ENCODE results near the gene KRTAP2-3. TPM values are rescaled to one million over a fixed set of nuclear protein-coding genes. Genes with fewer than 3 reads are reported as not detected.
"Not testable (repeated sequence)": the region's sequence is repeated elsewhere in the genome, so short reads cannot be mapped to it uniquely, and the experiment has no call there.

Gene KRTAP2-3
- total and polyA plus RNA-seq, 2 experiments from 2014 or later = not detected

GRCh38 chr17:41048441-41048840 is 11.5 kb downstream of the KRTAP2-3 start (continued):
- no peak for TF ChIP-seq CTCF (conservative IDR thresholded peaks at IDR 0.05; ENCODE audit: low read depth in 2 of 2)
- TF ChIP-seq REST (IDR thresholded peaks at IDR 0.05; ENCODE audit: unreplicated experiment) = no peak
- no peak for TF ChIP-seq CREB1 (CRISPR knock-in tag; IDR thresholded peaks at IDR 0.05; ENCODE audit: low read depth)
- no peak for TF ChIP-seq JUNB (IDR thresholded peaks at IDR 0.05; ENCODE audit: unreplicated experiment)
- TF ChIP-seq ETS1 (IDR thresholded peaks at IDR 0.05) = no peak
- TF ChIP-seq EZH2 (IDR thresholded peaks at IDR 0.05; ENCODE audit: low read depth, unreplicated experiment) = no peak
- no peak for TF ChIP-seq STAT1 (IDR thresholded peaks at IDR 0.05; ENCODE audit: unreplicated experiment)
- no peak for TF ChIP-seq ZNF114 (CRISPR knock-in tag; IDR thresholded peaks at IDR 0.05)

- peak; percentile 3 for DNase-seq (ENCODE audit: low spot score)
- H3K27me3 Mint-ChIP-seq (ENCODE audit: insufficient read depth, low read depth, poor library complexity); H3F3A ChIP-seq (replicated peaks; ENCODE audit: low read depth); H3K4me2 ChIP-seq; H3K27ac Mint-ChIP-seq; H3K79me2 ChIP-seq (replicated peaks; ENCODE audit: insufficient read depth); H3K9me2 ChIP-seq (ENCODE audit: insufficient read depth); H3K27ac ChIP-seq (ENCODE audit: low read depth); H3K36me3 ChIP-seq (ENCODE audit: insufficient read depth); H3K36me3 Mint-ChIP-seq (ENCODE audit: low read depth); H3K9me3 Mint-ChIP-seq; H4K20me1 ChIP-seq (replicated peaks; ENCODE audit: insufficient read depth); H3K27me3 ChIP-seq (ENCODE audit: insufficient read depth); H3K4me1 ChIP-seq (ENCODE audit: insufficient read depth); H3K4me3 ChIP-seq; H2AFZ ChIP-seq; H3K4me3 Mint-ChIP-seq: not testable (repeated sequence)
- ATAC-seq = peak; percentile 65
- H3K4me1 Mint-ChIP-seq = peaks cover 16% of the 10 kb centered on the region
Observed at GRCh38 chr17:41046735-41047465, 13.0 kb downstream of the KRTAP2-3 start, which contains the start of gene KRTAP2-1. Gene KRTAP2-1 (minus strand): TSS chr17:41047316. CDS start chr17:41047267, 49 bp downstream.

Measured in GM23338 (cell line).